Glomerular endothelial cell (primary cell): Measurements from ENCODE around the gene PNPLA2. TPM values are rescaled to one million over a fixed set of nuclear protein-coding genes. Genes with fewer than 3 reads are reported as not detected.

Experiments
- DNase-seq: peaks from one replicate; pipeline ENCODE4 v3.0.0-alpha.2; 2011; ENCODE audit warnings: low read depth, low spot score; ENCODE audit errors: extremely low read depth
- total RNA-seq: library from RNA; depleted of rRNA; stranded (reverse); fragments of >200 nt; gene quantifications from 2 replicates; pipeline ENCODE4 v1.2.3, GENCODE V29; 2015

PNPLA2 gene
- total RNA-seq, 1 donor from 2014 or later, result 58.0 TPM

GRCh38 chr11:782264-783174 lies 36.2 kb upstream of the PNPLA2 start:
- DNase-seq, result no peak

GRCh38 chr11:783581-784015 lies 35.1 kb upstream of the PNPLA2 start:
- no peak for DNase-seq

- no peak for DNase-seq
Measured at GRCh38 chr11:786235-787083, 32.3 kb upstream of the PNPLA2 start.

GRCh38 chr11:787084-787675 lies 31.5 kb upstream of the PNPLA2 start:
- DNase-seq, result no peak

- DNase-seq, result no peak
Measured at GRCh38 chr11:788009-788640, 30.6 kb upstream of the PNPLA2 start.

- no peak for DNase-seq
Measured at GRCh38 chr11:788953-789940, 29.5 kb upstream of the PNPLA2 start.

GRCh38 chr11:789943-790342 lies 28.8 kb upstream of the PNPLA2 start, which contains the start of gene CEND1:
TSS of gene CEND1 (minus strand) at chr11:790090. CDS start at chr11:788576, 1,514 bp downstream.
- no peak for DNase-seq

- no peak for DNase-seq
Measured at GRCh38 chr11:790721-791564, 27.8 kb upstream of the PNPLA2 start.

- no peak for DNase-seq
Measured at GRCh38 chr11:791658-792534, 26.8 kb upstream of the PNPLA2 start.

GRCh38 chr11:792535-792821 lies 26.2 kb upstream of the PNPLA2 start:
- no peak for DNase-seq

GRCh38 chr11:792873-793272 lies 25.8 kb upstream of the PNPLA2 start:
- DNase-seq, result no peak

GRCh38 chr11:793556-793955 lies 25.2 kb upstream of the PNPLA2 start:
- DNase-seq, result no peak

GRCh38 chr11:794013-794765 lies 24.5 kb upstream of the PNPLA2 start:
- no peak for DNase-seq

- DNase-seq, result no peak
Measured at GRCh38 chr11:794766-795633, 23.7 kb upstream of the PNPLA2 start.

- DNase-seq, result no peak
Measured at GRCh38 chr11:795634-796564, 22.8 kb upstream of the PNPLA2 start.
